Epithelial cell of proximal tubule (primary cell): Measurements from ENCODE around the gene RNF220. TPM values are rescaled to one million over a fixed set of nuclear protein-coding genes. Genes with fewer than 3 reads are reported as not detected.
A peak's percentile ranks its signal among the peaks of the same experiment; 100 is the strongest.

ENCODE experiments used
- DNase-seq: peaks from one replicate; pipeline ENCODE4 v3.0.0-alpha.2; 2011; ENCODE audit warnings: low read depth
- H3K4me3 ChIP-seq: 2 replicates; pipeline ENCODE4 v1.5.1; 2011; ENCODE audit warnings: low read depth, mild to moderate bottlenecking, low read length
- CTCF ChIP-seq: conservative IDR thresholded peaks from 2 replicates; pipeline ENCODE4 v1.5.1; 2012; ENCODE audit warnings: low read depth, mild to moderate bottlenecking, low read length
- total RNA-seq: library from RNA; depleted of rRNA; stranded (reverse); fragments of >200 nt; gene quantifications from 2 replicates; pipeline ENCODE4 v1.2.3, GENCODE V29; 2015

Gene RNF220
- total RNA-seq, 1 donor from 2014 or later, result 152 TPM

- DNase-seq, result no peak
- TF ChIP-seq CTCF, result peak; percentile 67
- no peak overlapping the region for H3K4me3 ChIP-seq
Measured at GRCh38 chr1:44677201-44677766, 272.2 kb downstream of the RNF220 start.

- H3K4me3 ChIP-seq, result no peak overlapping the region
- DNase-seq, result no peak
- no peak for TF ChIP-seq CTCF
Measured at GRCh38 chr1:44678120-44678519, 273.1 kb downstream of the RNF220 start.

- DNase-seq, result no peak
- H3K4me3 ChIP-seq, result no peak overlapping the region
- TF ChIP-seq CTCF, result no peak
Measured at GRCh38 chr1:44678626-44679025, 273.6 kb downstream of the RNF220 start.

GRCh38 chr1:44679468-44679867 is 274.4 kb downstream of the RNF220 start:
- TF ChIP-seq CTCF, result no peak
- H3K4me3 ChIP-seq, result no peak overlapping the region
- no peak for DNase-seq

- no peak for DNase-seq
- H3K4me3 ChIP-seq, result no peak overlapping the region
- TF ChIP-seq CTCF, result no peak
Measured at GRCh38 chr1:44681905-44682882, 277.1 kb downstream of the RNF220 start.

DNA sequence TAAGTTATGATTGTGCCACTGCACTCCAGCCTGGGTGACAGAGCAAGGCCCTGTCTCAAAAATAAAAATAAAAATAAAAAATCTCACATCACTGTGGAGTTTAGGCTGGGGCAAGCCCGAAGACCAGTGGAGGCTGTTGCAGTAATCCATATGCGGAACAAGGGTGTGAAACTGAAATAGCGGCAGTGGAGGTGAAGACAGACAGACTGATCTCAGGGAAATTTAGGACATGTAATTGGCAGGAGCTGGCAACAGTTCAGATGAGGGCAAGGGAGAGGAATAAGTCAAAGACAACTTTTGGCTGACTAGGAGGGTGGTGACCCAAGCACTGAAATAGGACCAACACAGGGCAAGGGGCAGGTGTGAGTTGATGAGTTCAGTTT is 277.8 kb downstream of the RNF220 start:
- H3K4me3 ChIP-seq, result no peak overlapping the region
- no peak for DNase-seq
- TF ChIP-seq CTCF, result no peak
